GM19395 (cell line): ENCODE measurements around the gene ELL.
"Not testable (repeated sequence)": the region's sequence is repeated elsewhere in the genome, so short reads cannot be mapped to it uniquely, and the experiment has no call there.

Source experiments
- ATAC-seq: cut with Tn5 transposase; IDR thresholded peaks from one replicate; pipeline ENCODE4 v1.9.1; 2021; ENCODE audit warnings: mild to moderate bottlenecking, moderate library complexity; ENCODE audit not compliant: unreplicated experiment

The ELL gene

DNA sequence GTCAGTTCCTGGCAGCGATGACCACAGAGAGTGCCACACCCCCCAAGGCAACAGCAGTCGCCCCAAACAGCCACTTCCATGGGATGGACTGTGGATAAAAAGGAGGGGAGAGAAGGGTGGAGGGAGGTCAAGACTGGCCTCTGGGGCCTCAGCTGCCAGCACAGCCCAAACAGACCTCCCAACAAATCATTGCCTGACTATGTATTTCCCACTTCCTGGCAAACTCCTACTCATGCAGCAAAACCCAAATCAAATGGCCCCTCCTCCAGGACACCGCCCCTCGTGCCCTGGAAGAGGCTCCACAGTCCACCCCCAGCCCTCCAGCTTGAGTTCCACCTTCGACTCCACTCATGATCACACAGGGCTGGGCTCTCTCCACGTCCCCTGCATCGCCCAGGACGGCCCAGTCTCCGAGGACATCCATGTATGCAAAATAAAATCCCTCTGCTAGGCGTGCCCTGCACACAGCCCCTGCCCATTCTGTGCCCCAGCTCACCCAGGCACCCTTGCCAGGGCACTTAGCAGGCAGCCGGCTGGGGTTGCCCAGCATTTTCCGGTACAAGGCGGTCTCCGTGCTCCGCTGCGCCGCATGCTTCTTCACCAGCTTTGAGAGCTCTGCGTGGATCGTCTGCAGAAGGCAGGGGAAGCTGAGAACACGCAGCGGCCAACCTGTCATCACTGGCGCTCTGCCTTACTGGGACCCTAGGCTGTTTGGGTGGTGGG is 10.5 kb upstream of the ELL start:
- ATAC-seq, result no peak

DNA sequence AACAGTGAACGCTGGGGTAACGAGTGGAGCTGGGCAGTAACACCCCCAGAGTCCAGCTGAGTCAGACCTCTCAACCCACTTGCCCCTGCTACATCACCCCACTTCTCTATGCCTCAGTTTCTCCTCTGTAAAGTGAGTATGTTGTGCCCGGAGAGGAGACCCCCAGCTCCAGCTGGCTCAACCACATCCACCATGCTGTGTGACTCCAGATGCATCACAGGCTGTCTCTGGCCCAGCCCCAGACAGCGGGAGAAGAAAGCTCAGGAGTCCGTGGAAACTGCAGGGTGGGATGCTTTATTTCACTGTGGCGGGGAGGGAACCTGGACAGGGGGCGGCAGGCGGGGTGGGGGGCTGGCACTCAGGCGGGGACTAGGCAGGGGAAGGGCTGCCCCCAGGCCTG is 9.6 kb upstream of the ELL start:
- no peak for ATAC-seq

DNA sequence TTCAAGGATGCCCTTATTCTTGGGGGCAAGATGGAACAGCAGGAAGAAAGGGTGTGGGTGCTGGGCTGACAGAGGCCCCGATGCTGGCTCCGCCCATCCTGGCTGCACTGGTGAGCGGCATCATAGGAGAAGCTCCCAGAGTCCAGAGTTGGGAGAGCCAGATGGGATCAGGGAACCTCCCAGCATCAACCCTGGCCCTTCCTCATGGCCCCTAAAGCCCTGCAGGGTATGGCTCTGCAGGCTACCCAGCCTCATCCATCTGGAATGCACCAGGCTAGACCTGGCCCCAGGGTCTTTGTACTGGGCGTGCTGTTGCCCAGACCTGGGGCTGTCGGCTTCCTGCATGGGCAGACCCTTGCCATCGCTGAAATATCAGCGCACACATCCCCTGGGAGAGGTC is 7.9 kb upstream of the ELL start:
- no peak for ATAC-seq

DNA sequence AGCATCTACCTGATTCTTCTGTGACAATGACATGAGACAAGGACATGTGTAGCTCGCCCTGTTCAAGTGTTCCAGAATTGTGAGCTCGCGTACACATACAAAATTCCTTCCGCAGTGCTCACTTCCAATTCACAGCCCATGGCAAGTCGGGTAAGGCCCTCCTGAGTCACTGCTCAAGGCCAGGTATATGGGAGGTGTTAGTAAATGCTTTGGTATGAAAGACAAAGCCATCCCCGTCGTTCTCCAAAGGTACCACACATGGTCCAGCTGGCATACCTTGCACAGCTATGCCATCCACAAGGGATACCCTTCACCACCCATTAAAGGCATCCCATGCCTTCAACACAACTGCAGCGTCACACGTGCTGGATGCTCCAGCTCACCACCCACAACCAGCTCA is 4.4 kb upstream of the ELL start:
- no peak for ATAC-seq

DNA sequence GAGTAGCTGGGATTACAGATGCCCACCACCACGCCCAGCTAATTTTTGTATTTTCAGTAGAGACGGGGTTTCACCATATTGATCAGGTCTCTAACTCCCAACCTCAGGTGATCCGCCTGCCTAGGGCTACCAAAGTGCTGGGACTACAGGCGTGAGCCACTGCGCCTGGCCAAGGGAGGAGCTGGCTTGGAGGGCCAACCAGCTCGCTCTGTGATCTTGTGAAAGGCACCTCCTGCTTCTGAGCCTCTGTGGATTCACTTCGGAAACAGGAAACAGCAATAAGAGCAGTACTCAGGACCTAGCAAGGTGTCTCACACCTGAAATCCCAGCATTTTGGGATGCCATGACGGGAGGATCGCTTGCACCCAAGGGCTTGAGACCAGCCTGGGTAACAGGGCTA is 2.0 kb upstream of the ELL start:
- ATAC-seq, result no peak

DNA sequence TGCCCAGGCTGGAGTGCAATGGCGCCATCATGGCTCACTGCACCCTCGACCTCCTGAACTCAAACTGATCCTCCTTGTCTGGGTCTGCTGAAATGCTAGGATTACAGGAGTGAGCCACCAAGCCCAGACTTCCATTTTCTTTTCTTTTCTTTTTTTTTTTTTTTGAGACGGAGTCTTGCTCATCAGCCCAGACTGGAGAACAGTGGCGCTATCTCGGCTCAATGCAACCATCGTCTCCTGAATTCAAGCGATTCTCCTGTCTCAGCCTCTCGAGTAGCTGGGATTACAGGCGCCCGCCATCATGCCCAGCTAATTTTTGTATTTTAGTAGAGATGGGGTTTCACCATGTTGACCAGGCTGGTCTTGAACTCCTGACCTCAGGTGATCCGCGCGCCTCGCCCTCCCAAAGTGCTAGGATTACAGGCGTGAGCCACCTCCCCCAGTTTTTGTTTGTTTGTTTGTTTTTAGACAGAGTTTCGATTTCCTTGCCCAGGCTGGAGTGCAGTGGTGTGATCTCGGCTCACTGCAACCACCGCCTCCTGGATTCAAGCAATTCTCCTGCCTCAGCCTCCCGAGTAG is 1.1 kb upstream of the ELL start:
- not testable (repeated sequence) for ATAC-seq

DNA sequence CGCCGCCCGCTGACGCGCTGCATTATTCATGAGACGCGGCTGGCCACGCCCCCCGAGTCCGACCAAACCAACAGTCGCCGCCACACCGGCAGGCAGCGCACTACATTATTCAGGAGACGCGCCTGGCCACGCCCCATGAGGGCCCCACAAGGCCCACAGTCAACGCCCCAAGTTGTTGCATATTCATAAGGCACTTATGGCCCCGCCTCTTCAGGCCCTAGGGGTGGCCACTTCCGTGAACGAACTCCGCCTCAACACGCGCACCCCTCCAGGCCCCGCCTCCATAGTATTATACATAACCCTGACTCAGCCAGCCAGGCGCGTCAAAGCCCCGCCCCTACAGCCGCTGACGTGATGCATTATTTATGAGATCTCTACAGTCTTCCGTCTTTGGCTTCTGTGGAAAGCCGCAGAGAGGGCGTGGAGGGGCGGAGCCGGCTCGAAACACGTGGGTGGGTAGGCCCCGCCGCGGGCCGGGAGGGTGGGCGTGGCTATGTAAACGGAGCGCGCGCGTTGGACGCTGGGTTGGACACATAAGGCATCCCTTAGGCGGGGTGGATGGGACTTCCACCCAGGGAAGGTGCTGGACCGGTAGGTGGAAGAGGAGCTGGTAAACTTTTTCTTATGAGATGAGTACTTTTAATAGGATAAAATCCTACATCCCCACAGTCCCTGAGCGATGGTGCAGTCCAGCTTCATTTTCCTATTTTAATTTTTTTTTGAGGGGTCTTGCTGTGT is 423 bp upstream of the ELL start:
- peak; percentile 89 for ATAC-seq

DNA sequence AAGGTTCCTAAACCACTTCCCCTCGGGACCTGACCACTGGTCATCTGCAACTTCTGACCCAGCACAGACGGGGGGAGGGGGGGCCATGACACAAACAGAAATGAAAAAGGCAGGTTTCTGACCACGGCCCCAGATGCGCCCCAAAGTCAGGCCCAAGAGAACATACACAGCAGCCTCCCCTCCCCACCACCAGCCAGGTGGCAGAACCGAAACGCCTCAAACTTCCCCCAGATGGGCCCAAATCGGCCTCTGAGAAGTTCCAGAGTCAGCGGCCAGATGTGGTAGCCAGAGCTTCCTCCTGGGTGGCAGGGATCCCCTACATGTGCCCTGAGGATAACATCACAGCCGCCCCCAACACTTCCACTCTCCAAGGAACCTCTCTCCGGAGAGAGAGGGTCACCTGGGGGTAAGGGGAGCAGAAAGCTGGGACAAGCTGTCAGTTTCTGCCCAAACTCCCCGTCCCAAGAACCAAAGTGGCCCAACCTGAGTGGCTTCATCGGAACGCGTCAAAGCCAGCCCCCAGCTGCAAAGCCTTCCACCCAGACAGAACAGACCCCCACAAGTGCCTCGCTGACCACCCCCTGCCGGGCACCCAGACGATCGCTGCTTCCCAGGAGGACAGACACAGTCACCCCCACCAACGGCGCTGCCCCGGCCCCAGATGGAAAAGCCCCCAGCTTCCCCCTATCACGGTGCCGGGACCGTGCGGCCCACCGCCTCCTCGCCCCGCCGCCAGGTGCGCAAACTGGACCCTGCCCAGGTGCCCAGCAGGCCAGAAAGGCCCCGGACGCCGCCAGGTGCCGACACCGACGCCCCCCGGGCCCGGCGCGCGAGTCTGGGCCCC is 800 bp downstream of the ELL start:
- no peak for ATAC-seq

DNA sequence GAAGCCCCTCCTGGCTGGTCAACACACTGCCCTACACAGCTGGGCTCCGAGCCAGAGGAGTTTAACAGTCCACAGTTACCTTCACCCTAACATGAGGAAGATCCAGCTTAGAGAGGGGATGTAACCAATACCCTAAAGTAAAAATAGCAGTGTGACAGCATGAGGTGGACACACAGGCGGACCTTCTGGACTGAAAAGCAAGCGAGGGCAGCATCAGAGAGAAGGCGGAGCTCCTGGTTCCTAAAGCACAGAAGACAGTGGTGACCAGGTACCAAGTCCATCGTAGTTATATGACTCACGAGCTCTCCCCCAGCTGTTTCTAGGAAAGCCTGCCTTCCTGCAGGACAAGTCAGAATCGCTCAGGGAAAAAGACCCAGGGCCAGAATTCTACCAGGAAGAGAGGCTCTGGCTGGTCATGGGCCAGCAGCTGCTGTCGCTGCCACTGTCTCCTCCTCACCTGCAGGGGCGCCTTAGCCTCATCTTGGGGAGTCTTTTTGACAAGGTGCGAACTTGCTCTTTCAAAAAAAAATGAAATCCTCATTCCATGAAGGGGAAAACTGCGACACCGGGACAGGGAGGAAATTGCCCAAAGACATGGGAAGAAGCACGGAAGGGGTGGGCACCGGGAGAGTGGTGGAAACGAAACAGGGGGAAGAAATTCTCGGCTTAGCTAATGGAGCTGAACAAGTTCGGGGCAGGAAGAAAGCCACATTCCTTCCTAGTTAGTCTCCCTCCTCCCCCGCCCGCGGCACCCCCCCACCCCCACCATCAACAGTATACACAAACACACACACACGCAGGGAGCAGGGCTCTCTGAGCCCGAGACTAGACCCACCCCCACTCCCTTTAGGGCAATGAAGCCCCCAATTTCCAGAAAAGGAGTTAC is 1.7 kb downstream of the ELL start:
- ATAC-seq, result no peak

DNA sequence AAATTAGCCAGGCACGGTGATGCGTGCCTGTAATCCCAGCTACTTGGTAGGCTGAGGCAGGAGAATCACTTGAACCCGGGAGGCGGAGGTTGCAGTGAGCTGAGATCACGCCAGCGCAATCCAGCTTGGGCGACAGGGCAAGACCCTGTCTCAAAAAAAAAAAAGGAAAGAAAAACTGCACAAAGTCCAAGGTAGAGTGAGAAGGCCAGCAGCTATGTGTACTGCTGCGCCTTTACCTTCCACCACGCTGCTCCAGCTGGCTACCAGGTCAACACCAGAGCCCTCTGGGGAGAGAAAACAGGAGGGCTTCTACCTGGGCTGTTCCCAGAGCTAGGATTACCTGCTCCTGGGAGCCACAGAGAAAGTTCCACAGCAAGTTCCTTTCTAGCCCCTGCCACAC is 3.2 kb downstream of the ELL start:
- ATAC-seq, result no peak

DNA sequence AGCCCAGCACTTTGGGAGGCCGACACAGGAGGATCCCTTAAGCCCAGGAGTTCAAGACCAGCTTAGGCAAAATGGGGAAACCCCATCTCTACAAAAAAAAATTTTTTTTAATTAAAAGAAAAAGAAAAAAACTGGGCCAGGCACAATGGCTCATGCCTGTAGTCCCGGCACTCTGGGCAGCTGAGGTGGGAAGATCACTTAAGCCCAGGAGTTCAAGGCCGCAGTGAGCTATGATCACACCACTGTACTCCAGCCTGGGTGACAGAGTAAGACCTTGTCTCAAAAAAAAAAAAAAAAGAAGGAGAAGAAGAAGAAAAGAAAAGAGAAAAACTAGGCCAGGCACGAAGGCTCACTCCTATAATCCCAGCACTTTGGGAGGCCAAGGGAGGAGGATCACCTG is 4.3 kb downstream of the ELL start:
- no peak for ATAC-seq

DNA sequence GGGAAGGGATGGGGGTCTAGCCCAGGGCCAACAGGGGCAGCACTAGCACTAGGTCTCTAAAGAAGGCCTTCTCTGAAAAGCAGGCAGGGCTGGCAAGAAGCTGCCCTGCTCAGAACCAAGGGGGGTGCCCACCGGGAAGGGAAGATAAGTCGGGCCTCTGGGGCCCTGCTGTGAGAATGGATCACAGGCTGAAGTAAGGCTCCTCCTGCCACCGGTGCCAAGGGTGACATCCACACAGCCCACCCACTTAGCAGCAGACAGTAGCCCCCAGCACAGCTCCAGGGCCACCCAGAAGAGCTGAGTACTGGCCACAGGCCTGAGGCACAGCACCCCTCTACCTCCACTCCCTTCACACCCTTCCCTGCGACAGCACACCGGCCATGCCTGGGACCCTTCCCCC is 5.9 kb downstream of the ELL start:
- no peak for ATAC-seq

DNA sequence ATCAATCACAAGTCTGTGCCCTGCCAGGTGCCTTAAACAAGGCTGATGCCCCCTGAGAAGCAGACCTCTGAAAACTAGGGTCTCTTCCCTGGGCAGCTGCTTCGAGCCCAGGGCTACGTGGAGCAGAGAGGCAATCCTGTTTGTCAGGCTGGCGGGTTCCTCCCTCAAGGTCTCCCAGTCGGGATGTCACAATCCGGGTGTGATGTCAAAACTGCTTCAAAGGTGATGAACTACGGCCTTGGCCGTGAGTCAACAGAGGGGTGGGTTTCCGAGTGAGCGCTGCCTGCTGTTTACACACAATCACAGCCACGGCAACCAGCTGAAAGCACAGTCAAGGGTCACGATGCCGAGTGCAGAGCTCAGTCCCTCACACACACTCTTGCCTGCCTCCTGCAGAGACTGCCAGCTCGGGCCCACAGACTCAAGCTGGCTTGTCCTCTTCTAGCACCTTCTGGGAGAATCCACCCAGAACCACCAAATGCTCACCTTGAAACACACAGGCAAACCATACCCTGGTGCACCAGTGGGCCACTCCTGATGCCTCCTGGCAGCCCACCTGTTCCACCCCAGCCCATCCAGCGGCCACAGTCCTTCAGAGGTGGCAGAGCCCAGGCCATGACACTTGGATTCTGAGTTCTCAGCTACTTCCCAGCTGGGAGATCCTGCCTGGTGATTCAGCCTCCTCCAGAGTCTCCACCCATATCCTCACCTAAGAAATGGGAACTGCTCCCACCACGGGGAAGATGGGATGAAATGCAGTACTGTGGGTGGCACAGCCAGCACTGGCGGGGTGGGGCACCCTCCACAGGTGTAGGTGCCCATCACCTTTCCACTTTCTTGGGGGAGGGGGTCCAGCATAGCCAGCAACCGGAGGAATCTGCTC is 6.8 kb downstream of the ELL start:
- no peak for ATAC-seq

DNA sequence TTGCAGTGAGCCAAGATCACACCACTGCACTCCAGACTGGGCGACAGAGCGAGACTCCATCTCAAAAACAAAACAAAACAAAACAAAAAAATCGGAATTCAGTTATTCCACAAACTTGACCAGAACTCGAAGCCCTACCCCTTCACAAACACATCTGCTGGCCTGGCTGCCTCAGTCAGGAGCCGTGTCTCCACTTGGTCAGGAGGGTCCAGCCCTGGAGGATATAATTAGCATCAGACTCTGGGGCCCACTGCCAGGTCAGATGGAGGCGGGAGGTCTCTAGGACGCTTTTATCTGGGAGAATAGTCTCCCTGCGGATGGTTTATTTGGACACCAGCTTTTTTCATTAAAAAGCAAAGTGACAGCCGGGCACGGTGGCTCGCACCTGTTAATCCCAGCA is 8.0 kb downstream of the ELL start:
- no peak for ATAC-seq

DNA sequence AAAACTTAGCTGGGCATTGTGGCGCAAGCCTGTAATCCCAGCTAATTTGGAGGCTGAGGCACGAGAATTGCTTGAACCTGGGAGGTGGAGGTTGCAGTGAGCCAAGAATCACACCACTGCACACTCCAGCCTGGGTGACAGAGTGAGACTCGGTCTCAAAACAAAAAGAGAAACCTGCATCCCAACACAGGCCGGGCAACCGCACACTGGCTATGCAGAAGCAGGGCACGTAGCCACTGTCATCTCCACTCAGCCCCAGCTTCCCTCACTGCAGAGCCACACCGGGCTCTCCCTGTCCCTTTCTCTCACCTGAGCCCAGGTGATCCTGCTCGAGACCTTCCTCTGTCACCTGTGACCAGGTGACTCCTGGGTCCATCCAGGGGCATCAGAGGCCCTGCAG is 11.7 kb downstream of the ELL start:
- ATAC-seq, result no peak

DNA sequence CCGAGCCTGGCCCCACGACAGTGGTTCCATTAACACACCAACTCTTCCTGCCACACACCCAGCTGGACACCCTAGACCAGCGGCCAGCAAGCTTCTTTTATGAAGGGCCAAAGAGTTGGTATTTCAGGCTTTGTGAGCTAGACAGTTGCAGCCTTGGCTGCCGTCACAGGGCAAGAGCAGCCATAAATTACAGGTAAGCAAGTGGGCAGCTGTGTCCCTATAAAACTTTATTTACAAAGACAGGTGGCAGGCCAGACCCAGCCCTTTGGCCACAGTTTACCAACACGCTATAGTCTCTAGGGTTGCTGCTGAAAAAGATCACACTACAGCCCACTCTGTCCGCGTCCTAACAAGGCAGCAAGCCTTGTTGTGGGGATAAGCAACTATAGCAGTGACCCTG is 13.3 kb downstream of the ELL start:
- ATAC-seq, result no peak

DNA sequence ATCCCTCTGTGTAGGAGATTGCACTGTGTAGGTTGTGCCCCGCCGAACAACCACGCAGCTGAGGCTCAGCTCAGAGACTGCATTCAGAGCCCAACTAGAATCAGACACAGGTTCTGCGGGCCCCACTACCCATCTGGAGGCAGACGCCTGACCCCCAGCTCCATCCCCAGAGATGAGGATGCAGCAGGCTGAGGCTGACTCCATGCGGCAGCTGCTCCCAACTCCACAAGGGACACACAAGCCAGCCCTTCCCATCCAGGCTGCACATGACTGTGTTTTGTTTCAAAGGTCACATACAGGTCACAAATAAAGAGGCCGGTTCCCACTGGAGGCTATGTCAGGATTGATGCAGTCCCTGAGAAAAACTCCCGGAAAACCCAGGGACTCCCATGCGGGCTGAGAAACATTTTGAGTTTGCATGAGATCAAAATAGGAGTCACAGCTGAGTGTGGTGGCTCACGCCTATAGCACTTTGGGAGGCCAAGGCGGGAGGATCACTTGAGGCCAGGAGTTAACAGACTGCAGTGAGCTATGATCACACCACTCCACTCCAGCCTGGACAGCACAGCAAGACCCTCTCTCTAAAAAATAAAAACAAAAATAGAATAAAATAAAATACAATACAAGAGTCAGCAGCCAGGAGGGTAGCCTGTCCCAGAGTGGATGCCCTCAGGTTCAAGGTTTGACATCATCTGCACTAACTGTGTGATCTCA is 14.0 kb downstream of the ELL start:
- ATAC-seq, result no peak

DNA sequence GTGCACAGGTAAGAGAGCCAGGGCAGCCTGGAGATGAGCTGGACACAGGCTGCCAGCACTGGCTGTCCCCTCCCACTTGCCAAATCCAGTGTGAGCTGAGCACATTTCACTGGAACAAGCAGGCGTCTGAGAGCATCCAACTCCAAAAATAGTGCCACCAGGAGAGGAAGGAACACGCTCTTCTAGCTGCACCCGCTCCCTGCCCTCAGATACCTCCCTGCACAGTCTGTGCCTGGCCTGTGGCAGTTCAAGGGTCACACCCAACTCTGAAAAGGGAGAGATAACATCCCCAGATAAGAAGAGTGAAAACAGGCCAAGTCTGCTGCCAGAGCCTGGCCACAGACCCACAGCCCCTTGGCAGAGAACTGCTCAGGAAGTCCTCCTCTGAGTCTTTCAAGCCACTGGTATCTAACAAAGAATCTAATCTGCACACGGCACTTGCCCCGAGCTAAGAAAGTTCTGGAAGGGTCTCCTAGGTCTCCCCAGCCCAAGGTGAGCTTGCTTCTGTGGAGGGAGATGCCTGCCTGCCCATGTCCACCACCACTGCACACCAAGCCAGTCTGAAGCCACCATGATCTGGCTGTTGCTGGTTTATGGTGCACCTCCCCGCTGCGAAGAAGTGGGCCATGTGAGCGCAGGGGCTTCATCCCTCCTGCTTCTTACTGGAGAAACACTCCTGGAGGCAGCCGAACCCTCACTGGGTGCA is 14.7 kb downstream of the ELL start:
- no peak for ATAC-seq
